OCI-LY3 (cell line): Measurements from ENCODE around the gene MATN1.

Experiments
- H2AFZ ChIP-seq: fragments of 200-600, 300-600 bp; shearing (Covaris generic); 2 replicates; pipeline ENCODE4 v1.6.0; 2014; ENCODE audit warnings: antibody characterized with exemption, low read depth, low read length
- H3K27ac ChIP-seq: fragments of 200-600, 300-600 bp; sonication (generic); 2 replicates; pipeline ENCODE4 v1.5.1; 2014; ENCODE audit warnings: mild to moderate bottlenecking, low read length, moderate library complexity, mixed read lengths
- H3K27me3 ChIP-seq: fragments of 200-600, 300-600 bp; sonication (generic); 2 replicates; pipeline ENCODE4 v1.6.1; 2014; ENCODE audit warnings: low read depth, low read length, mixed read lengths
- H3K36me3 ChIP-seq: fragments of 200-600, 300-600 bp; sonication (generic); replicated peaks from 2 replicates; pipeline ENCODE3; 2014; ENCODE audit warnings: low read depth, low read length, mixed read lengths
- H3K4me1 ChIP-seq: fragments of 300-600, 200-600 bp; sonication (generic); 2 replicates; pipeline ENCODE4 v1.6.1; 2014; ENCODE audit warnings: low read length, mixed read lengths
- H3K4me2 ChIP-seq: fragments of 200-600, 300-600 bp; sonication (generic); 2 replicates; pipeline ENCODE4 v1.6.1; 2014; ENCODE audit warnings: low read length, mixed read lengths
- H3K4me3 ChIP-seq: fragments of 300-600, 200-600 bp; sonication (generic); 2 replicates; pipeline ENCODE4 v1.5.1; 2014; ENCODE audit warnings: antibody characterized with exemption, mild to moderate bottlenecking, low read length, moderate library complexity
- H3K79me2 ChIP-seq: fragments of 300-600, 200-600 bp; shearing (Covaris generic); 2 replicates; pipeline ENCODE4 v1.6.1; 2014; ENCODE audit warnings: mild to moderate bottlenecking, low read length, mixed read lengths
- H3K9ac ChIP-seq: fragments of 300-600, 200-600 bp; shearing (Covaris generic); 2 replicates; pipeline ENCODE4 v1.6.0; 2014; ENCODE audit warnings: mild to moderate bottlenecking, low read length, moderate library complexity
- H3K9me3 ChIP-seq: fragments of 200-600, 300-600 bp; shearing (Covaris generic); 2 replicates; pipeline ENCODE4 v1.6.1; 2014; ENCODE audit warnings: low read length, mixed read lengths; ENCODE audit not compliant: insufficient read depth
- H4K20me1 ChIP-seq: fragments of 200-600, 300-600 bp; sonication (generic); 2 replicates; pipeline ENCODE4 v1.6.1; 2016; ENCODE audit warnings: low read length, mixed read lengths; ENCODE audit not compliant: insufficient read depth
- EZH2phosphoT487 ChIP-seq: fragments of 200-600 bp; shearing (Covaris generic); IDR thresholded peaks from 2 replicates; pipeline ENCODE4 v1.6.1; 2018; ENCODE audit warnings: antibody characterized with exemption, mixed run types, low read depth
- TF ChIP-seq, protein P1 (sequence below): fragments of 200-600, 300-600 bp; sonication (generic); IDR thresholded peaks from 2 replicates; pipeline ENCODE4 v1.5.1; 2014; ENCODE audit warnings: antibody characterized with exemption, low read length, low read depth

The MATN1 gene

DNA sequence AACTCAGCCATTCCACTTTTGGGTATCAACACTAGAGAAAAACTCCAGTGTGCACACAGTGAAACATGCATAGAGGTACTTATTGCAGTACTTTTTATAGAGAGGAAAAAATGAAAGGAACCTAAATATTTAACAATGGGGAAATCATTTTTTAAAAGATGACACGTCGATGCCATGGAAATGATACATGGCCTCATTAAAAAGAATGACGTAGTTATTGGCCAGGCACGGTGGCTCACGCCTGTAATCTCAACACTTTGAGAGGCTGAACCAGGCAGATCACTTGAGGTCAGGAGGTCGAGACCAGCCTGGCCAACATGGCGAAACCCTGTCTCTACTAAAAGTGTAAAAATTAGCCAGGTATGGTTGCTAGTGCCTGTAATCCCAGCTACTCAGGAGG lies 42.5 kb downstream of the MATN1 start:
- H3K4me2 ChIP-seq: no peak overlapping the region
- no peaks in the 10 kb centered on the region for H3K36me3 ChIP-seq
- H2AFZ ChIP-seq: no peak overlapping the region
- TF ChIP-seq, protein P1, sequence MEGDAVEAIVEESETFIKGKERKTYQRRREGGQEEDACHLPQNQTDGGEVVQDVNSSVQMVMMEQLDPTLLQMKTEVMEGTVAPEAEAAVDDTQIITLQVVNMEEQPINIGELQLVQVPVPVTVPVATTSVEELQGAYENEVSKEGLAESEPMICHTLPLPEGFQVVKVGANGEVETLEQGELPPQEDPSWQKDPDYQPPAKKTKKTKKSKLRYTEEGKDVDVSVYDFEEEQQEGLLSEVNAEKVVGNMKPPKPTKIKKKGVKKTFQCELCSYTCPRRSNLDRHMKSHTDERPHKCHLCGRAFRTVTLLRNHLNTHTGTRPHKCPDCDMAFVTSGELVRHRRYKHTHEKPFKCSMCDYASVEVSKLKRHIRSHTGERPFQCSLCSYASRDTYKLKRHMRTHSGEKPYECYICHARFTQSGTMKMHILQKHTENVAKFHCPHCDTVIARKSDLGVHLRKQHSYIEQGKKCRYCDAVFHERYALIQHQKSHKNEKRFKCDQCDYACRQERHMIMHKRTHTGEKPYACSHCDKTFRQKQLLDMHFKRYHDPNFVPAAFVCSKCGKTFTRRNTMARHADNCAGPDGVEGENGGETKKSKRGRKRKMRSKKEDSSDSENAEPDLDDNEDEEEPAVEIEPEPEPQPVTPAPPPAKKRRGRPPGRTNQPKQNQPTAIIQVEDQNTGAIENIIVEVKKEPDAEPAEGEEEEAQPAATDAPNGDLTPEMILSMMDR: no peak
- no peak for TF ChIP-seq EZH2phosphoT487
- no peaks in the 10 kb centered on the region for H3K4me1 ChIP-seq
- peaks cover 5% of the 10 kb centered on the region; the same call in 1 of the 2 replicates for H3K27me3 ChIP-seq
- H4K20me1 ChIP-seq: no peaks in the 10 kb centered on the region
- H3K4me3 ChIP-seq: no peak overlapping the region
- H3K9ac ChIP-seq: no peak overlapping the region
- H3K79me2 ChIP-seq: no peaks in the 10 kb centered on the region
- H3K9me3 ChIP-seq: no peaks in the 10 kb centered on the region
- H3K27ac ChIP-seq: no peak overlapping the region

DNA sequence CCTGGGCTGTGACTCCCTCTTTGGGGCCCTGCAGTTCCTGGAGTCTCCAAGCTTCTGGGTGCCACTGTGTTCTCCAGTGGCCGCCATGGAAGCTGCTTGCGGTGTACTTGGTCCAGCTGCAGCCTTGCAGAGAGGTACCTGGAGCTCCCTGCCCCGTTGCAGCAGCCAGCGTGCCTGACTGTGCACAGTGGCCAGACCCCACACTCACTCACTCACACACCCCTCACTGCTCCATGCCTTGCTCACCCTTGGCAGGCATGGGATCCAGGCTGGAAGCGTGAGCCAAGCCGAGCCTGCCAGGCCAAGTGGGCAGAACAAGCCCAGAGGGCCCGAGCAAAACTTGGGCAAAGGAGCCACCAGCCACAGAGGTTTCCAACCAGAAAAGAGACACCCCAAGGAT lies 43.0 kb downstream of the MATN1 start:
- Histone ChIP-seq H4K20me1 (no peaks in the 10 kb centered on the region), H3K4me2 (no peak overlapping the region), H3K27me3 (peaks cover 5% of the 10 kb centered on the region; the same call in 1 of the 2 replicates), H2AFZ (no peak overlapping the region), H3K27ac (no peak overlapping the region), H3K9me3 (no peaks in the 10 kb centered on the region), H3K9ac (no peak overlapping the region), H3K36me3 (no peaks in the 10 kb centered on the region), H3K79me2 (no peaks in the 10 kb centered on the region), H3K4me3 (no peak overlapping the region), H3K4me1 (peaks cover 3% of the 10 kb centered on the region)
- TF ChIP-seq EZH2phosphoT487: no peak
- TF ChIP-seq, protein P1: no peak

DNA sequence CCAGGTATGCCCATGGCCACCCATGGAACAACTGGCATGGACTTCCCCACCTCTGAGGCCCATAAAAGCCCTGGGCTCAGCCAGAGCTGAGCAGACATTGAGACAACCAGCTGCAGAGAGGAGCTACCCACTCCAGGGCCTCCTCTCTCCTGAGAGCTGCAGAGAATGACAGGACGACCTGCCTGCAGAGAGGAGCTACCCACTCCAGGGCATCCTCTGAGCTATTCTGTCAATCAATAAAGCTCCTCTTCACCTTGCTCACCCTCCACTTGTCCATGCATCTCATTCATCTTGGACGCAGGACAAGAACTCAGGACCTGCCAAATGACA lies 43.4 kb downstream of the MATN1 start:
- H3K79me2 ChIP-seq: no peaks in the 10 kb centered on the region
- H3K36me3 ChIP-seq: no peaks in the 10 kb centered on the region
- no peak overlapping the region for H3K9ac ChIP-seq
- peaks cover 8% of the 10 kb centered on the region for H3K4me1 ChIP-seq
- H3K4me2 ChIP-seq: no peak overlapping the region
- H2AFZ ChIP-seq: no peak overlapping the region
- peaks cover 5% of the 10 kb centered on the region; the same call in 1 of the 2 replicates for H3K27me3 ChIP-seq
- H4K20me1 ChIP-seq: no peaks in the 10 kb centered on the region
- no peaks in the 10 kb centered on the region for H3K9me3 ChIP-seq
- TF ChIP-seq, protein P1: no peak
- no peak for TF ChIP-seq EZH2phosphoT487
- H3K4me3 ChIP-seq: no peak overlapping the region
- no peak overlapping the region for H3K27ac ChIP-seq

DNA sequence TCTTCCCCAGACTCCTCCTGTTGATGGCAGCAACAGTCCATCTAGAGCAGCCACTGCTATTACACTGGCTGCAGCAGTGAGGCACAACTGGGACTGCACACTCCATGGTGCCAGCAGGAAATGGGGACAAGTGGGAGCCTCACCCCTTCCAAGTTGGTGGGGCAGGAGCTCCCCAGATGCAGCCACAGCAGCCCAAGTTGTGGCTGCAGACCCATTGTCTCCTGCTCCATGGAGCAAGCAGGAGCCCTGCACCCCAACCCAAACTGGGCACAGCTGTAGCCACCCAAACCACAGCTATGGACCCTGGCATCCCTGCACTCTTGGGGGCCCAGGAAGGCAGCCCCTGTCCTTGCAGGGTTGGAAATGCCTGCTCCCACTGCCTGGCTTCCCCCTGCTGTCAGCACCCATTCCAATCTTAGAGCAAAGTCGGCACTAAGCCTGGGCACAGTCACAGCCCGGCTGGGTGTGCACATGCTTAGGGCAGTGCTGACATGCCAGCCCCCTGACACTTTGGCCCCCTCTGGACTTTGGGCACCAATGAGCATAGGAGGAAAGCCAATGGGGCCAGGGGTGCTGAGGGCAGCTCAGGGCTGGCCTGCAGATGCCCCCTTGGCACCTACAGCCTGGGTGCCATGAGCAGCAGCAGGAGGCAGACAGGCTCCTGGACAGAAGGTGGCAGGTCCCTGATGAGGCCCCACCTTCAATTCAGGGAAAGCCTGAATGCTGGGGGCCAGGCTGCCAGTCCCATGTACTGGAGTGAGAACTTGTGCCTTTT lies 44.0 kb downstream of the MATN1 start:
- Histone ChIP-seq H4K20me1 (no peaks in the 10 kb centered on the region), H3K36me3 (no peaks in the 10 kb centered on the region), H3K27ac (no peak overlapping the region), H3K79me2 (no peaks in the 10 kb centered on the region), H3K4me3 (no peak overlapping the region), H3K4me2 (no peak overlapping the region), H3K9me3 (no peaks in the 10 kb centered on the region), H3K27me3 (peaks cover 5% of the 10 kb centered on the region; the same call in 1 of the 2 replicates), H3K9ac (no peak overlapping the region), H3K4me1 (peaks cover 8% of the 10 kb centered on the region), H2AFZ (no peak overlapping the region)
- TF ChIP-seq, protein P1: no peak
- TF ChIP-seq EZH2phosphoT487: no peak
